Stimulated activated CD4-positive, alpha-beta T cell treated with anti-CD3 and anti-CD28 coated beads, Interleukin-12 subunit alpha, Interleukin-12 subunit beta, amount 100 ng/mL, for 4 hours (primary cell): ENCODE measurements around the gene RIMS1.

ENCODE experiments used
- DNase-seq: peaks from one replicate; pipeline ENCODE4 v3.0.0-alpha.2; 2020

RIMS1 gene

GRCh38 chr6:72419966-72420365, 533.6 kb downstream of the RIMS1 start:
- DNase-seq = no peak

- no peak for DNase-seq
Measured at GRCh38 chr6:72420409-72420808, 534.1 kb downstream of the RIMS1 start.

- no peak for DNase-seq
Measured at GRCh38 chr6:72421387-72421786, 535.0 kb downstream of the RIMS1 start.

- no peak for DNase-seq
Measured at GRCh38 chr6:72422171-72422570, 535.8 kb downstream of the RIMS1 start.

GRCh38 chr6:72424476-72424875, 538.1 kb downstream of the RIMS1 start:
- DNase-seq = no peak

GRCh38 chr6:72425003-72425681, 538.8 kb downstream of the RIMS1 start:
- DNase-seq = no peak

GRCh38 chr6:72440611-72441010, 554.3 kb downstream of the RIMS1 start:
- DNase-seq = no peak

GRCh38 chr6:72446430-72446829, 560.1 kb downstream of the RIMS1 start:
- DNase-seq = no peak
